Endothelial cell of umbilical vein (primary cell): ENCODE data around the gene RBX1. TPM values are rescaled to one million over a fixed set of nuclear protein-coding genes. Genes with fewer than 3 reads are reported as not detected.

Experiments
- BruUV-seq: library from RNA; stranded (reverse); fragments of 400-500 nt; replicated peaks from 2 replicates; lab custom pipeline; 2021; lab: Mats Ljungman, UMichigan
- CTCF ChIA-PET: fragments of 300-600, 350-600 bp; sonication (Branson Sonifier 250); formaldehyde crosslinking; loops from one replicate; lab custom pipeline; 2021; ENCODE audit warnings: antibody characterized with exemption, inconsistent platforms; lab: Charles Lee
- POLR2A ChIA-PET: fragments of 300-600, 350-600 bp; sonication (Branson Sonifier 250); formaldehyde crosslinking; loops from one replicate; lab custom pipeline; 2021; ENCODE audit warnings: antibody characterized with exemption, inconsistent platforms; lab: Charles Lee
- DNase-seq: peaks from one replicate; pipeline ENCODE4 v3.0.0-alpha.2; 2011; ENCODE audit warnings: low read depth, low spot score
- FAIRE-seq: peaks from 2 replicates; lab custom pipeline; 2011; peaks lifted over from hg19 to GRCh38; lab: Jason Lieb, UNC
- H2AFZ ChIP-seq: 2 replicates; pipeline ENCODE4 v1.6.0; 2012; ENCODE audit warnings: low read depth, low read length, control low read depth, inconsistent platforms
- H3K27ac ChIP-seq: 2 replicates; pipeline ENCODE4 v1.5.1; 2011; ENCODE audit warnings: low read depth, mild to moderate bottlenecking, control low read depth, low read length, moderate library complexity; ENCODE audit not compliant: insufficient read depth
- H3K27me3 ChIP-seq, 2 experiments: 2 replicates each; pipeline versions ENCODE4 v1.6.0 to v1.6.1; 2011; ENCODE audit warnings: low read length in 2 of 2, mixed read lengths in 1 of 2; ENCODE audit not compliant: control insufficient read depth in 2 of 2, insufficient read depth in 2 of 2
- H3K36me3 ChIP-seq, 2 experiments: 2 replicates in 1 of 2; 3 replicates in 1 of 2; pipeline ENCODE4 v1.5.1; 2011; ENCODE audit warnings: low read length in 2 of 2, mild to moderate bottlenecking in 1 of 2, moderate library complexity in 1 of 2; ENCODE audit not compliant: control insufficient read depth in 2 of 2, insufficient read depth in 2 of 2; ENCODE audit errors: extremely low read depth in 1 of 2
- H3K4me1 ChIP-seq: 3 replicates; pipeline ENCODE4 v1.5.1; 2011; ENCODE audit warnings: mild to moderate bottlenecking, low read length; ENCODE audit not compliant: control insufficient read depth, insufficient read depth; ENCODE audit errors: extremely low read depth
- H3K4me2 ChIP-seq: 2 replicates; pipeline ENCODE4 v1.6.1; 2011; ENCODE audit warnings: low read length, control low read depth, mixed read lengths; ENCODE audit not compliant: insufficient read depth
- H3K4me3 ChIP-seq, 3 experiments: fragments of 200-600 bp in 1 of 3; sonication (generic), shearing (Covaris generic) in 1 of 3; replicated peaks in 1 of 3; 2 replicates each; pipeline ENCODE4 v1.5.1; 2011 to 2016; ENCODE audit warnings: control low read depth in 3 of 3, low read length in 3 of 3, mild to moderate bottlenecking in 2 of 3, inconsistent platforms in 1 of 3, low read depth in 1 of 3, moderate library complexity in 1 of 3; ENCODE audit not compliant: insufficient read depth in 1 of 3
- H3K79me2 ChIP-seq: 2 replicates; pipeline ENCODE4 v1.6.0; 2012; ENCODE audit warnings: low read length, inconsistent platforms; ENCODE audit not compliant: control insufficient read depth, insufficient read depth
- H3K9ac ChIP-seq: replicated peaks from 2 replicates; pipeline ENCODE3; 2011; ENCODE audit warnings: low read length, control low read depth; ENCODE audit not compliant: insufficient read depth; ENCODE audit errors: extremely low read depth
- H3K9me1 ChIP-seq: replicated peaks from 3 replicates; pipeline ENCODE4 v1.6.0; 2011; ENCODE audit warnings: mild to moderate bottlenecking, low read length; ENCODE audit not compliant: control insufficient read depth, insufficient read depth; ENCODE audit errors: extremely low read depth
- H3K9me3 ChIP-seq: replicated peaks from 2 replicates; pipeline ENCODE4 v1.5.1; 2012; ENCODE audit warnings: low read length, inconsistent platforms; ENCODE audit not compliant: control insufficient read depth, insufficient read depth
- H4K20me1 ChIP-seq: replicated peaks from 2 replicates; pipeline ENCODE3; 2011; ENCODE audit warnings: mild to moderate bottlenecking, low read length; ENCODE audit not compliant: control insufficient read depth, insufficient read depth; ENCODE audit errors: extremely low read depth
- CTCF ChIP-seq, 2 donors: IDR thresholded peaks; 1 replicate in 1 of 2; 2 replicates in 1 of 2; pipeline ENCODE4 v1.5.1; 2011; ENCODE audit warnings: low read length in 2 of 2, mild to moderate bottlenecking in 2 of 2, moderate library complexity in 2 of 2, control low read depth in 1 of 2, inconsistent platforms in 1 of 2, low read depth in 1 of 2; ENCODE audit not compliant: insufficient read depth in 1 of 2; ENCODE audit errors: extremely low read depth in 1 of 2
- EZH2 ChIP-seq: IDR thresholded peaks from 2 replicates; pipeline ENCODE4 v1.6.1; 2012; ENCODE audit warnings: borderline replicate concordance, low read depth, mild to moderate bottlenecking, moderate library complexity, low read length, inconsistent platforms; ENCODE audit not compliant: severe bottlenecking
- FOS ChIP-seq: IDR thresholded peaks from 2 replicates; pipeline ENCODE4 v1.6.1; 2011; ENCODE audit warnings: mild to moderate bottlenecking, low read length, moderate library complexity, borderline replicate concordance; ENCODE audit not compliant: insufficient read depth
- GATA2 ChIP-seq: IDR thresholded peaks from 2 replicates; pipeline ENCODE4 v1.7.0; 2011; ENCODE audit warnings: low read depth, mild to moderate bottlenecking, moderate library complexity, mixed read lengths, low read length; ENCODE audit not compliant: insufficient read length, insufficient read depth
- JUN ChIP-seq: IDR thresholded peaks from 2 replicates; pipeline ENCODE4 v1.6.1; 2011; ENCODE audit warnings: borderline replicate concordance, low read depth; ENCODE audit not compliant: insufficient read length, insufficient read depth
- MAX ChIP-seq: IDR thresholded peaks from 2 replicates; pipeline ENCODE4 v1.6.1; 2011; ENCODE audit not compliant: insufficient read depth, insufficient read length
- MYC ChIP-seq: IDR thresholded peaks from one replicate; pipeline ENCODE4 v1.6.1; 2011; ENCODE audit warnings: mild to moderate bottlenecking, low read depth, low read length
- POLR2A ChIP-seq: IDR thresholded peaks from 2 replicates; pipeline ENCODE4 v1.6.1; 2012; ENCODE audit warnings: low read depth, mild to moderate bottlenecking, control low read depth, low read length
- POLR2AphosphoS5 ChIP-seq: IDR thresholded peaks from 2 replicates; pipeline ENCODE4 v1.6.1; 2012; ENCODE audit warnings: low read depth, mild to moderate bottlenecking, control low read depth, low read length, moderate library complexity; ENCODE audit not compliant: insufficient read depth
- dilution Hi-C: fragments of 300-500 bp; cut with MboI; formaldehyde crosslinking; loops from one replicate; pipeline ENCODE4 v1.15.0; 2019; ENCODE audit warnings: low sequenced_read_pairs; ENCODE audit not compliant: extremely low pct_ligation_motif_present
- intact Hi-C: fragments of 100-400 bp; cut with micrococcal nuclease; formaldehyde crosslinking; loops from one replicate; pipeline ENCODE4 v1.10.0; 2022
- polyA plus RNA-seq, 4 experiments: library from polyadenylated mRNA; depleted of rRNA in 3 of 4; stranded (reverse) in 3 of 4; unstranded in 1 of 4; fragments of >200 nt; gene quantifications; 2 replicates each; pipeline versions ENCODE4 v1.2.1 to v1.2.3, GENCODE V29; 2011 to 2012; ENCODE audit warnings: missing spikeins in 1 of 4
- total RNA-seq: library from RNA; stranded (reverse); gene quantifications from 2 replicates; pipeline ENCODE4 v1.2.3, GENCODE V29; 2021

The RBX1 gene
- total and polyA plus RNA-seq, 2 donors (not counting 3 experiments of a cell fraction or from before 2014, with no cell fraction given): 74.7 to 102 TPM

- Histone ChIP-seq H3K9me1 (no peaks in the 10 kb centered on the region), H3K4me3 (no peak overlapping the region), H3K27me3 (no peaks in the 10 kb centered on the region), H3K4me1 (no peaks in the 10 kb centered on the region), H3K36me3 (peaks cover 2 to 3% of the 10 kb centered on the region in 2 experiments), H3K9ac (no peak overlapping the region), H3K9me3 (no peaks in the 10 kb centered on the region), H2AFZ (no peak overlapping the region), H4K20me1 (no peaks in the 10 kb centered on the region), H3K4me2 (no peak overlapping the region), H3K79me2 (no peaks in the 10 kb centered on the region), H3K27ac (no peak overlapping the region)
- ChIA-PET CTCF (interaction anchor here (1.7 kb wide), 1 partner anchor 221 kb away, joined by 4 read pairs; no protein-coding TSS in a partner anchor), POLR2A (no interaction called here)
- no peak for FAIRE-seq
- TF ChIP-seq MYC (no peak), GATA2 (no peak), EZH2 (no peak), POLR2AphosphoS5 (no peak), CTCF (IDR thresholded peaks at IDR 0.05; ENCODE audit: extremely low read depth in 1 of 2, insufficient read depth in 1 of 2, low read depth in 1 of 2, low read length in 2 of 2) (no peak), MAX (no peak), JUN (no peak), POLR2A (no peak), FOS (no peak)
- no TSS peak for BruUV-seq
- intact Hi-C loops (no loop called here), dilution Hi-C loops (no loop called here)
- no peak for DNase-seq
Observed at GRCh38 chr22:40904101-40904500, 47.1 kb upstream of the RBX1 start.
